Measurements from ENCODE around the gene SDCCAG8.

SDCCAG8 gene

GRCh38 chr1:243402868-243403267, 147.0 kb downstream of the SDCCAG8 start:
- no peak overlapping the region for H3K4me3 ChIP-seq (ENCODE audit: low read depth, low read length)
- H3K4me1 ChIP-seq (ENCODE audit: control insufficient read depth, insufficient read depth, low read length): no peaks in the 10 kb centered on the region
- ChIA-PET CTCF (interaction anchor here (0.6 kb wide), 1 partner anchor 213 kb away, joined by 3 read pairs; no protein-coding TSS in a partner anchor), POLR2A (no interaction called here)
- TF ChIP-seq, protein P1, sequence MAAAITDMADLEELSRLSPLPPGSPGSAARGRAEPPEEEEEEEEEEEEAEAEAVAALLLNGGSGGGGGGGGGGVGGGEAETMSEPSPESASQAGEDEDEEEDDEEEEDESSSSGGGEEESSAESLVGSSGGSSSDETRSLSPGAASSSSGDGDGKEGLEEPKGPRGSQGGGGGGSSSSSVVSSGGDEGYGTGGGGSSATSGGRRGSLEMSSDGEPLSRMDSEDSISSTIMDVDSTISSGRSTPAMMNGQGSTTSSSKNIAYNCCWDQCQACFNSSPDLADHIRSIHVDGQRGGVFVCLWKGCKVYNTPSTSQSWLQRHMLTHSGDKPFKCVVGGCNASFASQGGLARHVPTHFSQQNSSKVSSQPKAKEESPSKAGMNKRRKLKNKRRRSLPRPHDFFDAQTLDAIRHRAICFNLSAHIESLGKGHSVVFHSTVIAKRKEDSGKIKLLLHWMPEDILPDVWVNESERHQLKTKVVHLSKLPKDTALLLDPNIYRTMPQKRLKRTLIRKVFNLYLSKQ (tag by site-specific recombination; IDR thresholded peaks at IDR 0.05; ENCODE audit: borderline replicate concordance): no peak
- TF ChIP-seq ZNF26 (tag by site-specific recombination; IDR thresholded peaks at IDR 0.05) (no peak), ZNF580 (tag by site-specific recombination; IDR thresholded peaks at IDR 0.05) (no peak), ZNF19 (tag by site-specific recombination; IDR thresholded peaks at IDR 0.05; ENCODE audit: low read depth) (no peak), ZFHX2 (tag by site-specific recombination; conservative IDR thresholded peaks at IDR 0.05) (no peak), GLIS2 (tag by site-specific recombination; IDR thresholded peaks at IDR 0.05) (no peak), ZNF366 (tag by site-specific recombination; conservative IDR thresholded peaks at IDR 0.05) (no peak), ZNF214 (tag by site-specific recombination; IDR thresholded peaks at IDR 0.05; ENCODE audit: borderline replicate concordance) (no peak)
- TF ChIP-seq, protein P2, sequence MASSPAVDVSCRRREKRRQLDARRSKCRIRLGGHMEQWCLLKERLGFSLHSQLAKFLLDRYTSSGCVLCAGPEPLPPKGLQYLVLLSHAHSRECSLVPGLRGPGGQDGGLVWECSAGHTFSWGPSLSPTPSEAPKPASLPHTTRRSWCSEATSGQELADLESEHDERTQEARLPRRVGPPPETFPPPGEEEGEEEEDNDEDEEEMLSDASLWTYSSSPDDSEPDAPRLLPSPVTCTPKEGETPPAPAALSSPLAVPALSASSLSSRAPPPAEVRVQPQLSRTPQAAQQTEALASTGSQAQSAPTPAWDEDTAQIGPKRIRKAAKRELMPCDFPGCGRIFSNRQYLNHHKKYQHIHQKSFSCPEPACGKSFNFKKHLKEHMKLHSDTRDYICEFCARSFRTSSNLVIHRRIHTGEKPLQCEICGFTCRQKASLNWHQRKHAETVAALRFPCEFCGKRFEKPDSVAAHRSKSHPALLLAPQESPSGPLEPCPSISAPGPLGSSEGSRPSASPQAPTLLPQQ (tag by site-specific recombination; IDR thresholded peaks at IDR 0.05): no peak
- TF ChIP-seq, protein P3, sequence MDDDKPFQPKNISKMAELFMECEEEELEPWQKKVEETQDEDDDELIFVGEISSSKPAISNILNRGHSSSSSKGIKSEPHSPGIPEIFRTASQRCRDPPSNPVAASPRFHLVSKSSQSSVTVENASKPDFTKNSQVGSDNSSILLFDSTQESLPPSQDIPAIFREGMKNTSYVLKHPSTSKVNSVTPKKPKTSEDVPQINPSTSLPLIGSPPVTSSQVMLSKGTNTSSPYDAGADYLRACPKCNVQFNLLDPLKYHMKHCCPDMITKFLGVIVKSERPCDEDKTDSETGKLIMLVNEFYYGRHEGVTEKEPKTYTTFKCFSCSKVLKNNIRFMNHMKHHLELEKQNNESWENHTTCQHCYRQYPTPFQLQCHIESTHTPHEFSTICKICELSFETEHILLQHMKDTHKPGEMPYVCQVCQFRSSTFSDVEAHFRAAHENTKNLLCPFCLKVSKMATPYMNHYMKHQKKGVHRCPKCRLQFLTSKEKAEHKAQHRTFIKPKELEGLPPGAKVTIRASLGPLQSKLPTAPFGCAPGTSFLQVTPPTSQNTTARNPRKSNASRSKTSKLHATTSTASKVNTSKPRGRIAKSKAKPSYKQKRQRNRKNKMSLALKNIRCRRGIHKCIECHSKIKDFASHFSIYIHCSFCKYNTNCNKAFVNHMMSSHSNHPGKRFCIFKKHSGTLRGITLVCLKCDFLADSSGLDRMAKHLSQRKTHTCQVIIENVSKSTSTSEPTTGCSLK (tag by site-specific recombination; IDR thresholded peaks at IDR 0.05): no peak
- no peaks in the 10 kb centered on the region for H3K36me3 ChIP-seq (ENCODE audit: control insufficient read depth in 2 of 2, insufficient read depth in 1 of 2, low read length in 2 of 2)
- no peak overlapping the region for H3K27ac ChIP-seq (ENCODE audit: extremely low read depth, low read depth, low read length)
- no peaks in the 10 kb centered on the region for H3K9me3 ChIP-seq (ENCODE audit: control insufficient read depth, insufficient read depth, low read depth, low read length)

GRCh38 chr1:243406424-243406823, 150.6 kb downstream of the SDCCAG8 start:
- no peak overlapping the region for H3K27ac ChIP-seq (ENCODE audit: extremely low read depth, low read depth, low read length)
- no peaks in the 10 kb centered on the region for H3K4me1 ChIP-seq (ENCODE audit: control insufficient read depth, insufficient read depth, low read length)
- ChIA-PET CTCF (interaction anchor here (1.7 kb wide), 1 partner anchor 62 kb away, joined by 4 read pairs; no protein-coding TSS in a partner anchor), POLR2A (no interaction called here)
- no peaks in the 10 kb centered on the region for H3K9me3 ChIP-seq (ENCODE audit: control insufficient read depth, insufficient read depth, low read depth, low read length)
- TF ChIP-seq ZNF169 (tag by site-specific recombination; IDR thresholded peaks at IDR 0.05) (no peak), ZNF16 (tag by site-specific recombination; IDR thresholded peaks at IDR 0.05; ENCODE audit: low read depth) (no peak), ZBTB44 (tag by site-specific recombination; IDR thresholded peaks at IDR 0.05) (no peak), ZNF248 (tag by site-specific recombination; IDR thresholded peaks at IDR 0.05) (no peak)
- H3K4me3 ChIP-seq (ENCODE audit: low read depth, low read length): no peak overlapping the region
- no peaks in the 10 kb centered on the region for H3K36me3 ChIP-seq (ENCODE audit: control insufficient read depth in 2 of 2, insufficient read depth in 1 of 2, low read length in 2 of 2)

Measured in HEK293 (cell line).